GM10248 (cell line): ENCODE measurements around the gene CCNT2.
A peak's percentile ranks its signal among the peaks of the same experiment; 100 is the strongest.

Source experiments
- CTCF ChIA-PET: fragments of 300-600 bp; sonication (Branson Sonifier 250); formaldehyde crosslinking; extraction: SDS; loops from one replicate; lab custom pipeline; 2021; ENCODE audit warnings: antibody characterized with exemption; lab: Yijun Ruan, JAX
- POLR2A ChIA-PET: fragments of 350-650 bp; sonication (Branson Sonifier 250); formaldehyde crosslinking; extraction: SDS; loops from one replicate; lab custom pipeline; 2020; ENCODE audit warnings: antibody characterized with exemption; lab: Yijun Ruan, JAX
- DNase-seq: peaks from one replicate; pipeline ENCODE4 v3.0.0; 2012; ENCODE audit errors: extremely low spot score
- TF ChIP-seq, protein P1 (sequence below): IDR thresholded peaks from 2 replicates; pipeline ENCODE4 v1.5.1; 2012; ENCODE audit warnings: mild to moderate bottlenecking, low read depth; ENCODE audit errors: extremely low read depth, missing control alignments, control extremely low read depth

CCNT2 gene

DNA sequence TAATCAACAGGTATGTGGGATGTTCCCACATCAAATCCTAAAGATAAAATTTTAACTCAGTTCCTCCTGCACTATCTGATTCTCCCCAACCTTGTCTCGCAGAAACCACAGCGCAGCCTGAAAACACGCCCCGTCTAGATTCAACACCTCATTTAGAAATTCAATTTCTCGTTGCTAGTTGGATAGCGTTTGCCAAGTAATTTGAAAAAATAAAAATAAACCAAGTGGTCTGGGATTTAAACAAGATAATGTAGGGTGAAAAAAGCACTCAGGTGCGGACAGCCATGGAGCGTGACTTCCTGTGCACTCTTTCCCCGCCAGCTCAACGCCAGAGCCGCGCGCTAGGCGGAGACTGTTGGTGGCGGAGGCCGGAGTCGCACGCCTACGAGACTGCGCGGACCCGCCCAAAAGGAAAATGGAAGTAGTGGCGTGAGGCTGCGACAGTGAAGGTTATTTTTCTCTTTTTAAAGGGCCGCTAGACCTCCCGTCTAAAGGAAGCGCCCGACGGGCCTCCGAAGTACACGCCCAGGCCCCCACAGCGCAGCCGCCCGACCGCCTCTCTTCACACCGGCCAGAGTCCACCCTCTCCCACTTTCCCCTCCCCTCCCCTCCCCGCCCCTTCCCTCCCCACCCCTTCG, 615 bp upstream of the CCNT2 start:
- CTCF ChIA-PET: interaction anchor here (0.7 to 2.5 kb wide), 10 partner anchors 13 to 799 kb away, joined by 3 to 6 read pairs (median 4); no protein-coding TSS in a partner anchor
- DNase-seq: no peak
- TF ChIP-seq, protein P1, sequence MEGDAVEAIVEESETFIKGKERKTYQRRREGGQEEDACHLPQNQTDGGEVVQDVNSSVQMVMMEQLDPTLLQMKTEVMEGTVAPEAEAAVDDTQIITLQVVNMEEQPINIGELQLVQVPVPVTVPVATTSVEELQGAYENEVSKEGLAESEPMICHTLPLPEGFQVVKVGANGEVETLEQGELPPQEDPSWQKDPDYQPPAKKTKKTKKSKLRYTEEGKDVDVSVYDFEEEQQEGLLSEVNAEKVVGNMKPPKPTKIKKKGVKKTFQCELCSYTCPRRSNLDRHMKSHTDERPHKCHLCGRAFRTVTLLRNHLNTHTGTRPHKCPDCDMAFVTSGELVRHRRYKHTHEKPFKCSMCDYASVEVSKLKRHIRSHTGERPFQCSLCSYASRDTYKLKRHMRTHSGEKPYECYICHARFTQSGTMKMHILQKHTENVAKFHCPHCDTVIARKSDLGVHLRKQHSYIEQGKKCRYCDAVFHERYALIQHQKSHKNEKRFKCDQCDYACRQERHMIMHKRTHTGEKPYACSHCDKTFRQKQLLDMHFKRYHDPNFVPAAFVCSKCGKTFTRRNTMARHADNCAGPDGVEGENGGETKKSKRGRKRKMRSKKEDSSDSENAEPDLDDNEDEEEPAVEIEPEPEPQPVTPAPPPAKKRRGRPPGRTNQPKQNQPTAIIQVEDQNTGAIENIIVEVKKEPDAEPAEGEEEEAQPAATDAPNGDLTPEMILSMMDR: no peak
- POLR2A ChIA-PET: no interaction called here

DNA sequence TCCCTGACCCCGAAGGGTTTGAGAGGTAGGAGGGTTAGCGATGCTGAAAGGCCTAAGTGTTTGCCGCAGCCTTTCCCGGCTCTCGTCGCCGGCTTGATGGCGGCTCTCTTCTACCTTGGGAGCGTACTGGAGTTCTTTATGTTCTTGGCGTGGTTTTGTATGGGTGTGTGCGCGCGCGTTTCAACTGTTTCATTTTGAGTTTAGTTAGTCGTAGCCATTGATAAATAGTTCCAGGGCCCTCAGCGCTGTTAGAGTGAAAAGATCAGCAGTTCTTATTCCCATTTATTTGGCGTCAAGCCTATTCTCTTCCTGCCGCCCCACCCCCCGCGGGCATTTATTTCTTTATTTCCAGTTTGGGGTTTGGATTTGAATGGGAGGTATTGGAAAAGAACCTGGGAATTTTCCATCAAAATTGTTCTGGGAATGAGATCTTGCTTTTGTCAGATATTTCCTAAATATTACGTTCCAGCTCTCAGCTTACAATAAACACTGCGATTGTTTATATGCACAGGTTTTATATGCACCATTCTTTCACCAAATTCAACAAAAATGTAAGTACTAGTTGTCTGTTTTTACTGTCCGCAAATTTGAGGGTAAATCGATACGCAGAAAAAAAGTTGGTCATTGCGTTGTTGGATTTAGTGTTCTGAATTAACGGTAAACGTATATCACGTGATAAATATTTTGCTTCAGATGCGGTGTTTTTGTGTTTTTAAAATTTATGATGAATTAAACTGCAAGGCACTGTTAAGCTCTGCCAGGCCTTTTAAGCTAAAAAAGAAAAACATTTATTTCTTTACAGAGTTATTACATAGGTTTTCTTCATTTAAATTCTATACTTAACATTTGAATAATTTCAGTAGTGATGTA, 954 bp downstream of the CCNT2 start:
- CTCF ChIA-PET: interaction anchor here (1.0 kb wide), 1 partner anchor 484 kb away, joined by 3 read pairs; no protein-coding TSS in a partner anchor
- TF ChIP-seq, protein P1: no peak
- POLR2A ChIA-PET: no interaction called here
- peak; percentile 27 for DNase-seq

DNA sequence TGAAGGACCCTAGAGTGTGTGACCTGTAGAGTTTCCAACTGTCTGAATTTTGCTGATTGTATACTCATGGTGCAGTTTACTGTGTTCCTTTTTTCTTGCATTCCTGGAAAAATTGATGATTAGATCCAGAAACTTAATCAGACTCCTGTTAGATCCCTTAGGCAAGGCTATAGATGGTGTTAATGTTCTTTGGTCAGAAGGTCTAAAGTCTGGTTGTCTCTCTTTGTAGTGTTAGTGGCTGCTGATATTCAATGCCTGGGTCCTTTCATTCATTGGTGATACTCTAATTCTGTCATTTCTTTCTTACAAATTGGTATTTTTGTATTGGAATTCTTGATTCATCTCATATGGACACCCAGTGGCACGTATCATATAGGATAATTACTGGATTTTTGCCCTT, 6.3 kb downstream of the CCNT2 start:
- ChIA-PET CTCF (no interaction called here), POLR2A (no interaction called here)
- TF ChIP-seq, protein P1: no peak
- no peak for DNase-seq

DNA sequence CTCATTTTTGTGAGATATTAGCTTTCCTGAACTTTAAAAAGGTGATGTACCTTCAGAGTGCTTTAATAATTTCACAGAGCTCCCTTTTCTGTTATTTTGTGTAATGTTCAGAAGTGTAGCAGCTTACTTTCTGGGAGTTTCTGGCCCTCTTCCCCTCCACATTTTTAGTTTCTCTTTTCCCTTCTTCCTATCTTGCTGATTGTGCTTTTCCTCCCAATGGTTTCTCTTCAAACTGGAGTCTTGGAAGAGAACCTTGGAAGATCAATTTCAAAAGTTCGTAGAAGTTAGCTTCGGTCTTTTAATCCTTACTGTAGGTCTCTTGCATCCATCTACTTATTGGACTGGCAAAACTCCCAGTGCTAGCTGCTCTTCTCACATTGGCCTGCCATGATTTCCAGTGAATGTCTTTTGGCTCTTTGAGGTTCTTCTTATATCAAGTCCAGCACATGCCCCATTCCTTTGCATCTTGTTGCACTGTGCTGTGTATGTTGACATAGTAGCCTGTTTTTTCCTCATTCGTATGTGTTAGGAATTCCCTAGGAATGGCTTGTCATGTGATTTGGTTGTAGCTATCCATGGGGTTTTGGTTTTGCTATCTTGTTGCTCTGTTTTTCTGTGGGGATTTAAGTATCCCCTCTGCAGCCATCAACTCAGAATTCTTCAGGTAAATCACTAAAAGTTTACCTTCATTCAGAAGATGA, 7.8 kb downstream of the CCNT2 start:
- ChIA-PET CTCF (interaction anchor here (0.8 to 2.1 kb wide), 2 partner anchors 16 to 17 kb away, joined by 3 to 5 read pairs; no protein-coding TSS in a partner anchor), POLR2A (no interaction called here)
- TF ChIP-seq, protein P1: no peak
- DNase-seq: no peak

DNA sequence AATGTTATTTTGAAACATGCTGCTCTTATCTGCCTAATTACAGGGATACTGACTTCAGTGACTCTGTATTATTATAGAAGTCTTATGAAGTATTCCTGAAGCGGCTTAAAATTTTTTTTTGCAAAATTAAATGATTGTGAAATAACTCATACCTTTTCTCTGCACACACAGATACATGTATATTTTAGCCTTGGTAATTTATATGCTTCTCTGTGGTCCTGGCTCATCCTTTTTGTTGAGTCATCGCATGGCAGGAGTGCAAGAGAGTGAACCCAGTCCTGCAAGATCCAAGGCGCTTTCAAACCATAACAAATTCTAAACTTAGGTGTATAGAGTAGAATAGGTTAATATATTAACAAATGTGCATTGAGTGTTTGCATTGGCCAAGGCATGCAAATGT, 8.6 kb downstream of the CCNT2 start:
- TF ChIP-seq, protein P1: no peak
- POLR2A ChIA-PET: no interaction called here
- CTCF ChIA-PET: interaction anchor here (0.8 to 2.1 kb wide), 2 partner anchors 15 to 16 kb away, joined by 3 to 5 read pairs; no protein-coding TSS in a partner anchor
- no peak for DNase-seq

DNA sequence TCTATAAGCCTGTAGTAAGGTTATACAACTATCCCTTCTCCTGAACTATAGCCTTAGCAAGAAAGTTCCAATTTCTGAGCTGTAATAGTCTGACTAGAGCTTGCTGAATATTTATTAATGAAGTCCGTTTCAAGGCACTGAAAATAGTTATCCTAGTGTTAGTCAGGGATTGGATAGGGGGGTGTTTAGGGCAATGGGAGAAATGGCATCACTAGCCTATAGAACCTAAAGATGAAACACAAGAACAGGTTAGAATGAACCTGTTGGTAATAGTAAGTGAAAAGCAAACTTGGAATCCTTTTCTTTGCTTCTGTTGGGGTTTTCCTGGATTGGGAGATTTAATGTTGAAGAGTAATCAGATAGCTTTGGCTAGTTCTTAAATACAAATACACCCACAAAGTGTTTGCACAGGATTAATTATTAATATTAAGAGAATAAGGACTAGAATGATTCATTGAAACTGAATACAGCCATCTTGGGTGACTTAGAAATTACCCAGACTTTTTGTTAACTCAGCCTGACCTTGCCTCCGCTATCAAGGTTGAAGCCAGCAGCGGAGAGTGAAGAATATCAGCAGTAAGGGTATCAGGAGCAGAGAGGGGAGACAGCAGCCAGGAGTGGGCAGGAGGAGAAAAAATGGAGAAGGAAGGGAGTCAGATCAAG, 14.4 kb downstream of the CCNT2 start:
- POLR2A ChIA-PET: interaction anchor here (0.5 kb wide), 1 partner anchor 38 kb away, joined by 6 read pairs; no protein-coding TSS in a partner anchor
- DNase-seq: no peak
- CTCF ChIA-PET: interaction anchor here (2.9 to 3.6 kb wide), 2 partner anchors 9 to 11 kb away, joined by 11 to 15 read pairs; no protein-coding TSS in a partner anchor
- TF ChIP-seq, protein P1: no peak
